HG03571 (cell line): ENCODE data around the gene CRYBB3.

Experiments
- ATAC-seq: cut with Tn5 transposase; IDR thresholded peaks from one replicate; pipeline ENCODE4 v1.9.1; 2021; ENCODE audit not compliant: unreplicated experiment

The CRYBB3 gene

GRCh38 chr22:25199731-25200520 lies at the start of gene CRYBB3:
Gene CRYBB3, plus strand, starts transcription at chr22:25199858. Its CDS starts 1,539 bp downstream, at chr22:25201397.
- no peak for ATAC-seq

GRCh38 chr22:25153961-25154666 lies 45.5 kb upstream of the CRYBB3 start:
- ATAC-seq, result no peak

- ATAC-seq, result no peak
Measured at GRCh38 chr22:25154667-25154999, 45.0 kb upstream of the CRYBB3 start.

GRCh38 chr22:25156736-25157135 lies 42.9 kb upstream of the CRYBB3 start:
- ATAC-seq, result no peak

- ATAC-seq, result no peak
Measured at GRCh38 chr22:25159028-25159427, 40.6 kb upstream of the CRYBB3 start.

GRCh38 chr22:25160120-25160996 lies 39.3 kb upstream of the CRYBB3 start:
- no peak for ATAC-seq

- no peak for ATAC-seq
Measured at GRCh38 chr22:25161017-25161915, 38.4 kb upstream of the CRYBB3 start.

- no peak for ATAC-seq
Measured at GRCh38 chr22:25161916-25162530, 37.6 kb upstream of the CRYBB3 start.

GRCh38 chr22:25162561-25162960 lies 37.1 kb upstream of the CRYBB3 start:
- ATAC-seq, result no peak

GRCh38 chr22:25165785-25166184 lies 33.9 kb upstream of the CRYBB3 start:
- no peak for ATAC-seq

- no peak for ATAC-seq
Measured at GRCh38 chr22:25166266-25167040, 33.2 kb upstream of the CRYBB3 start.

GRCh38 chr22:25167082-25167481 lies 32.6 kb upstream of the CRYBB3 start:
- ATAC-seq, result no peak

GRCh38 chr22:25167834-25168601 lies 31.6 kb upstream of the CRYBB3 start:
- ATAC-seq, result no peak

GRCh38 chr22:25169278-25170031 lies 30.2 kb upstream of the CRYBB3 start:
- ATAC-seq, result no peak

- ATAC-seq, result no peak
Measured at GRCh38 chr22:25170426-25170980, 29.2 kb upstream of the CRYBB3 start.

- ATAC-seq, result no peak
Measured at GRCh38 chr22:25172153-25172552, 27.5 kb upstream of the CRYBB3 start.

GRCh38 chr22:25174156-25174887 lies 25.3 kb upstream of the CRYBB3 start:
- ATAC-seq, result no peak
